GM18508 (cell line): ENCODE data around the gene LGALS13.

Source experiments
- ATAC-seq: cut with Tn5 transposase; IDR thresholded peaks from one replicate; pipeline ENCODE4 v1.9.1; 2021; ENCODE audit warnings: moderate number of reproducible peaks; ENCODE audit not compliant: insufficient read depth, unreplicated experiment

The LGALS13 gene

GRCh38 chr19:39602224-39602623 is at the start of gene LGALS13:
Gene LGALS13 (plus strand): TSS chr19:39602524. CDS start chr19:39602569, 45 bp downstream.
- no peak for ATAC-seq

GRCh38 chr19:39553082-39553652 is 49.2 kb upstream of the LGALS13 start:
- no peak for ATAC-seq

- no peak for ATAC-seq
Observed at GRCh38 chr19:39554701-39555311, 47.5 kb upstream of the LGALS13 start.

- no peak for ATAC-seq
Observed at GRCh38 chr19:39555883-39556282, 46.4 kb upstream of the LGALS13 start.

- no peak for ATAC-seq
Observed at GRCh38 chr19:39557811-39558623, 44.3 kb upstream of the LGALS13 start.

GRCh38 chr19:39558624-39559117 is 43.7 kb upstream of the LGALS13 start:
- ATAC-seq = no peak

GRCh38 chr19:39563408-39563807 is 38.9 kb upstream of the LGALS13 start:
- ATAC-seq = no peak

GRCh38 chr19:39566064-39566463 is 36.3 kb upstream of the LGALS13 start:
- no peak for ATAC-seq

- ATAC-seq = no peak
Observed at GRCh38 chr19:39568604-39569003, 33.7 kb upstream of the LGALS13 start.

GRCh38 chr19:39582442-39582841 is 19.9 kb upstream of the LGALS13 start:
- ATAC-seq = no peak

GRCh38 chr19:39582891-39583625 is 19.3 kb upstream of the LGALS13 start:
- ATAC-seq = no peak

GRCh38 chr19:39587496-39587895 is 14.8 kb upstream of the LGALS13 start:
- ATAC-seq = no peak

GRCh38 chr19:39588066-39588465 is 14.3 kb upstream of the LGALS13 start:
- no peak for ATAC-seq

- ATAC-seq = no peak
Observed at GRCh38 chr19:39590265-39590664, 12.1 kb upstream of the LGALS13 start.

- ATAC-seq = no peak
Observed at GRCh38 chr19:39592381-39592780, 9.9 kb upstream of the LGALS13 start.

GRCh38 chr19:39595950-39596349 is 6.4 kb upstream of the LGALS13 start:
- no peak for ATAC-seq

GRCh38 chr19:39596911-39597310 is 5.4 kb upstream of the LGALS13 start:
- no peak for ATAC-seq

GRCh38 chr19:39599116-39599515 is 3.2 kb upstream of the LGALS13 start:
- ATAC-seq = no peak

- no peak for ATAC-seq
Observed at GRCh38 chr19:39603825-39604224, 1.5 kb downstream of the LGALS13 start.

- no peak for ATAC-seq
Observed at GRCh38 chr19:39607021-39607420, 4.7 kb downstream of the LGALS13 start.

GRCh38 chr19:39607561-39607960 is 5.2 kb downstream of the LGALS13 start:
- no peak for ATAC-seq
